Cardiac septum (tissue), 1 donor: Measurements from ENCODE around the gene BEAN1. TPM values are rescaled to one million over a fixed set of nuclear protein-coding genes. Genes with fewer than 3 reads are reported as not detected.

ENCODE experiments used
- DNase-seq: peaks from one replicate; pipeline ENCODE4 v3.0.0-alpha.2; 2020; ENCODE audit warnings: low spot score
- intact Hi-C: fragments of 100-400 bp; cut with DNase I; formaldehyde crosslinking; loops from one replicate; pipeline ENCODE4 v1.14.0; 2022
- total RNA-seq: library from RNA; stranded (reverse); fragmentation: NEBNext Ultra II Directional; extraction: Animal tissue kit (Norgen Biotek cat#: 25700); gene quantifications from one replicate; pipeline ENCODE4 v1.2.1, GENCODE V29; 2021
- donor health status: DM: no; HTN: no; CAD: no.

The BEAN1 gene
- total RNA-seq, 1 donor from 2014 or later, result 2.8 TPM

DNA sequence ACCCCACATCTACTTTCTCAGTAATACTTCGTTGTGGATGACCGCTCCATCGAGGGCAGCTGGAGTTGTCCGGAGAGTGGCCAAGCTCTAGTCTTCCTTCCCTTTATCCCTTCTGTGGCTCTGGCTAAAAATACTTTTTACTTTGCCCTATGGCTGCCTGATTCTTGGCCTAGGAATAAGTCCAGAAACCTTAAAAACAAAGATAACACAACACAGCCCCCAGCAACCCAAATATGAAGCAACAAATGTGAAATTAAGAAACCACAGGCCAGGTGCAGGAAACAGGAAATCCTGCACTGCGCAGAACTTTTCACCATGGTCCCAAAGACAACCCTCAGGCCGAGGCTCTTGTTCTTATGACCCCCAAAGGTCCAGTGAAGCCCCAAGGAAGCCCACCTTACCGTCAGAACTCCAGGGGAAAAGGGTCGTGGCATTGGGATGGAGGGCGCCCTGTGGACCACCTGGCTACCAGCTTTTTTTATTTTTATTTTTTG lies 96.8 kb downstream of the BEAN1 start:
- intact Hi-C loops, result no loop called here
- no peak for DNase-seq

DNA sequence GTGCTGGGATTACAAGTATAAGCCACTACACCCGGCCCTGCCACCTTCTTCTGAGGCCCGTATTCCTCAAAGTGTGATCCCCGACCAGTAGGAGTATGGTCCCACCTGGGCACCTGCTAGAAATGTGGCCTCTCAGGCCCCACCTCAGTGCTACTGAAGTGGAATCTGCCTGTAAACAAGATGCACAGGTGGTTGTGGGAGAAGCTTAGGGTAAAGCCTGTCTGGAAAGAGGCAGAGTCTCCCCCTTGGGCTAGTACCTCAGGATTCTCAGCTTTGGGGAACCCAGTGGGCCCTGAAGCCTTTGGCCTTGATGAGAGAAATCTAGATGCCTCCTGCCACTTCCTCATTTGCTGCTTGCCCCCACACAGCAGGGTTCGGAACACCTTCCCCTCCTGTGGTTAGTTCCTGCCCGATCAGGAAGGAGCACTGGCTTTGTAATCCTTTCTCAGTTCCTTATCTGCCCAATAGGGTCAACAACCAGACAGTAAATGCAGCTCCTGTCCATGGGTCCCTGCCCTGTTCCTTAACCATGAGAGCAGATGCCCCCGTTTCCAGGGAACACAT lies 97.6 kb downstream of the BEAN1 start:
- DNase-seq, result peak; percentile 87
- intact Hi-C loops, result no loop called here

DNA sequence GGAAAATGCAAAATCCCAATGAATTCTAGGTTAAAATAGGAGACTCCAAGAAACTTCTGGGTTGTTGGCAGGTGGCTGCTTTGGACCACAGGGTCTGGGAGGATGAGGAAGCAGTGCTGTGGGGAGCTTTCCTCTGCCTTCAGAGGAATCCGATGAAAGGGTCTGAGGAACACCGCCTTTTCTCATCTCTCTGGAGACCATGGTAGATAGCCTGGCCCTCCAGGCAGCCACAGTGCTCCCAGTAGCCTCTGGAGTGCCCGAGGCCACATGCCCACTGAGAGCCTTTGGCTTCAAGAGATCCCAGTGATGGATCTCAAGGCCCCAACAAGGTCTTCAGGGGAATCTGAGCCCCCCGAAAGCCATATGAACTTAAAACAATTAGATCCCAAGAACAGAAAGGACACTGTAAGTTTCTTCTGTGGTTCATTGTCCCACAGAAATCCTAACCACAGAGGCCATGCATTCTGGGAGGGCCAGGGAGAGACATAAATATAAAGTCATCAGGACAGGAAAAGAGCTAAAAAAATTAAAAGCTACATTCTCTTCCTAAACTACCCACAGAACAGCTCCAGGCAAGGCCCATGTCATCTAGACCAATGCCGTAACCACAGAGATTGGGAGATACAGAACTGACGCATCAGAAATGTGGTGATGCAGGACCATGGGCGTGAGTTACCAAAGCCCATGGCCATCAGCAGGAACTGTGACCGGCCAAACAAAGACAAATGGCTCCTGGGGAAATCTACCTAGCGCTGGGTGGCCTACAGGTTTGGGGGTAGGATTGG lies 98.5 kb downstream of the BEAN1 start:
- intact Hi-C loops, result no loop called here
- DNase-seq, result no peak

DNA sequence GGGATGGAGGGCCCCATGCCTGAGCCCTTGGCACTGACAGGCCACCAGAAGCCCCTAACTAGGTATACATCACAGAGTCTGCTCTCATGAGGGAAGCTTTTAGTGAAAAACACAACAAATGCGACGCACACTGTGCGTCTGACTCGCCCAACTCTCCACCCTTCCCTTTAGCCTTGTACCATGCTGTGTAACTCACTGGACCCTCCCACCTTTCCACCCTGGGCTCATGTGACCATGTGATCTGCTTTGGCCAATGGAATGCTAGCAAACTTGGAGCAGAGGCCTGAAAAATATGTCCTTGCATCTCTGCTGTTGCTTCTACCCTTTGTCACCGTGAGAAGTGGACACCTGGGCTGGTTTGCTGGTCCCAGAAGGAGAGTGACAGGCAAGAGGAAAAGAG lies 101.2 kb downstream of the BEAN1 start:
- intact Hi-C loops, result no loop called here

DNA sequence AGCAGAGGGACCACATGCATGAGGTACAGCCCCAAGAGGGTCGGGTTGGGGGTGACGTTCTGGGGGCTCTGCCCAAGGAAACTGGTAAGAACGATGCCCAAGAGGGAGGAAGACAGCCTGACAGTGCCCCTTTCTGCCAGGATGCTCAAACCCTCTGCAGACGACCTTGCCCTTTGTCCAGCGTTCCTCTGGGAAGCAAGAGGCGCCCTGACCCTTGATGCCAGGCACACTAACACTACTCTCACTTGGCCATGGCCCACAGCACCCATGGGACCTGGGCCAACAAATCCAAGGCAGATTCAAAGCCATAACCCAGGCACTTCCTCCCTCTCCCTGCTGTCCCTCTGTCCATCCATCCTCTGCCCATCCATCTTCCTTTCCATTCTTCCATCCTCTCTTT lies 102.4 kb downstream of the BEAN1 start:
- intact Hi-C loops, result no loop called here
- DNase-seq, result no peak

More for the DNA sequence above, 101.2 kb downstream of the BEAN1 start:
- DNase-seq, result no peak

Other genes starting within 250 kb of the BEAN1 start
- gene CDH5, start 60.6 kb upstream of the BEAN1 start, total RNA-seq, result 51.9 TPM
- 23.4 TPM for gene TK2, start 122.8 kb downstream of the BEAN1 start, total RNA-seq
- gene CKLF, start 125.3 kb downstream of the BEAN1 start, total RNA-seq, result 10.5 TPM
- 1.3 TPM for gene CMTM1, start 139.1 kb downstream of the BEAN1 start, total RNA-seq
- gene CMTM2, start 152.2 kb downstream of the BEAN1 start, total RNA-seq, result 1.3 TPM
- gene CMTM3, start 177.4 kb downstream of the BEAN1 start, total RNA-seq, result 10.4 TPM